ENCODE data around the gene DHFR2. TPM values are rescaled to one million over a fixed set of nuclear protein-coding genes. Genes with fewer than 3 reads are reported as not detected.
A peak's percentile ranks its signal among the peaks of the same experiment; 100 is the strongest.
"Not testable (repeated sequence)": the region's sequence is repeated elsewhere in the genome, so short reads cannot be mapped to it uniquely, and the experiment has no call there.

DHFR2 gene
- total RNA-seq (ENCODE audit: low replicate concordance) = 7.1 and 8.0 TPM in 2 replicates
- long read RNA-seq, full-length matches to known transcripts = 31 of 37 reads
- long read RNA-seq, partial matches to known transcripts = 0 of 37 reads
- long read RNA-seq, other reads (novel, unspliced or antisense) = 6 of 37 reads

GRCh38 chr3:94062513-94063404 is at the start of gene DHFR2, which contains the start of gene NSUN3:
Gene DHFR2 (minus strand): TSS chr3:94062916. CDS start chr3:94061511, 1,405 bp downstream.
Gene NSUN3 (plus strand): TSS chr3:94063061. CDS start chr3:94063127, 66 bp downstream.
- no peak for TF ChIP-seq CTCF (conservative IDR thresholded peaks at IDR 0.05)
- H3K9me3 Mint-ChIP-seq = no peaks in the 10 kb centered on the region
- peaks cover 35% of the 10 kb centered on the region for H3K4me1 Mint-ChIP-seq (ENCODE audit: unreplicated experiment)
- H3K4me3 Mint-ChIP-seq = peak within 1 kb of the TSS; percentile 96
- peaks cover 12% of the 10 kb centered on the region for H3K36me3 Mint-ChIP-seq
- no peaks in the 10 kb centered on the region for H3K27me3 Mint-ChIP-seq
- H3K27ac Mint-ChIP-seq = peak within 1 kb of the TSS; percentile 100
- DNase-seq (ENCODE audit: extremely low spot score, unreplicated experiment) = peak; percentile 88

GRCh38 chr3:94110854-94111253 is 48.1 kb upstream of the DHFR2 start:
- H3K9me3 Mint-ChIP-seq = no peaks in the 10 kb centered on the region
- no peak for TF ChIP-seq CTCF (conservative IDR thresholded peaks at IDR 0.05)
- no peak overlapping the region for H3K4me3 Mint-ChIP-seq
- no peak overlapping the region for H3K27ac Mint-ChIP-seq
- peaks cover 15% of the 10 kb centered on the region for H3K4me1 Mint-ChIP-seq (ENCODE audit: unreplicated experiment)
- no peak for DNase-seq (ENCODE audit: extremely low spot score, unreplicated experiment)
- H3K27me3 Mint-ChIP-seq = no peaks in the 10 kb centered on the region
- H3K36me3 Mint-ChIP-seq = peaks cover 35% of the 10 kb centered on the region

- not testable (repeated sequence) for H3K9me3 Mint-ChIP-seq; H3K4me3 Mint-ChIP-seq; DNase-seq (ENCODE audit: extremely low spot score, unreplicated experiment); H3K27ac Mint-ChIP-seq; H3K4me1 Mint-ChIP-seq (ENCODE audit: unreplicated experiment); H3K27me3 Mint-ChIP-seq
- H3K36me3 Mint-ChIP-seq = peaks cover 35% of the 10 kb centered on the region
Observed at GRCh38 chr3:94110232-94110631, 47.5 kb upstream of the DHFR2 start.

- Mint-ChIP-seq H3K27ac (peak overlapping the region; percentile 18), H3K4me1 (ENCODE audit: unreplicated experiment) (peaks cover 5% of the 10 kb centered on the region), H3K9me3 (no peaks in the 10 kb centered on the region), H3K4me3 (no peak overlapping the region), H3K36me3 (peaks cover 25% of the 10 kb centered on the region), H3K27me3 (no peaks in the 10 kb centered on the region)
- DNase-seq (ENCODE audit: extremely low spot score, unreplicated experiment) = no peak
- TF ChIP-seq CTCF (conservative IDR thresholded peaks at IDR 0.05) = no peak
Observed at GRCh38 chr3:94106268-94106667, 43.6 kb upstream of the DHFR2 start.

GRCh38 chr3:94101860-94102259 is 39.1 kb upstream of the DHFR2 start:
- no peak overlapping the region for H3K4me3 Mint-ChIP-seq
- no peaks in the 10 kb centered on the region for H3K27me3 Mint-ChIP-seq
- H3K36me3 Mint-ChIP-seq = peaks cover 32% of the 10 kb centered on the region
- TF ChIP-seq CTCF (conservative IDR thresholded peaks at IDR 0.05) = peak; percentile 26
- no peak overlapping the region for H3K27ac Mint-ChIP-seq
- peaks cover 5% of the 10 kb centered on the region for H3K4me1 Mint-ChIP-seq (ENCODE audit: unreplicated experiment)
- DNase-seq (ENCODE audit: extremely low spot score, unreplicated experiment) = no peak
- no peaks in the 10 kb centered on the region for H3K9me3 Mint-ChIP-seq

- H3K36me3 Mint-ChIP-seq = peaks cover 34% of the 10 kb centered on the region
- no peak for DNase-seq (ENCODE audit: extremely low spot score, unreplicated experiment)
- no peaks in the 10 kb centered on the region for H3K9me3 Mint-ChIP-seq
- TF ChIP-seq CTCF (conservative IDR thresholded peaks at IDR 0.05) = no peak
- no peak overlapping the region for H3K27ac Mint-ChIP-seq
- no peaks in the 10 kb centered on the region for H3K4me1 Mint-ChIP-seq (ENCODE audit: unreplicated experiment)
- H3K27me3 Mint-ChIP-seq = no peaks in the 10 kb centered on the region
- no peak overlapping the region for H3K4me3 Mint-ChIP-seq
Observed at GRCh38 chr3:94099311-94099710, 36.6 kb upstream of the DHFR2 start.
